Prostate gland (tissue), 2 donors: Measurements from ENCODE around the gene DGCR8.

ENCODE experiments used
- CTCF ChIP-seq, 4 experiments: fragments of 200-600 bp in 2 of 4; fragments of 450-650 bp in 2 of 4; sonication (generic) in 2 of 4; IDR thresholded peaks; 1 replicate in 3 of 4; 2 replicates in 1 of 4; pipeline ENCODE4 v1.5.1; 2016 to 2019; ENCODE audit warnings: antibody characterized with exemption in 4 of 4, mild to moderate bottlenecking in 2 of 4, moderate library complexity in 2 of 4
- POLR2A ChIP-seq: fragments of 450-650 bp; IDR thresholded peaks from one replicate; pipeline ENCODE4 v1.6.1; 2016; ENCODE audit warnings: antibody characterized with exemption, mild to moderate bottlenecking
- POLR2AphosphoS5 ChIP-seq: sonication (generic); formaldehyde crosslinking; IDR thresholded peaks from one replicate; pipeline ENCODE4 v1.6.1; 2017; ENCODE audit warnings: antibody characterized with exemption

GRCh38 chr22:20093418-20094196 is 13.6 kb downstream of the DGCR8 start:
- peak; percentile 84 for TF ChIP-seq POLR2AphosphoS5
- no peak for TF ChIP-seq CTCF (IDR thresholded peaks at IDR 0.05)
- no peak for TF ChIP-seq POLR2A
